Measurements from ENCODE around the gene MAP1LC3A. TPM values are rescaled to one million over a fixed set of nuclear protein-coding genes. Genes with fewer than 3 reads are reported as not detected.

Gene MAP1LC3A
- total and polyA plus RNA-seq, 2 donors = 6.8 to 37.5 TPM

DNA sequence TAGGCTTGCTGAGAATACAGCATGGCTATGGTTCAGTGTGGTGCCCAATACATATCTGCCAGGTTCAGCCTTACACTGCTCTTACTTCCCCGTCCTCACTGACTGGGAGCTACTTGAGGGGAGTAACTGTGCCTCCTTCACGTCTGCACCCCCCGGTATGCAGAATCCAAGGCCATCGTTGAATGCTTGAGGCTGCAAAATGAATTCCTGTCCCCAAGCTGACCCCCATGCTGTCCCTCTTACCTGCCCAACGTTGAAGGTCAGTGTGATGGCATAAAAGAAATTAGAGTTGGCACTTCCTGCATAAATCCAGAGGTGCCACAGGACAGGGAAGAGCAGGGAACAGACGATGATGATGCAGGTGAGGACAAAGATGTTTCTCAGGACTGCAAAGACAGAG lies 16.3 kb downstream of the MAP1LC3A start:
- Histone ChIP-seq H3K9me3 (ENCODE audit: control insufficient read depth in 2 of 2, insufficient read depth in 1 of 2, low read length in 1 of 2) (no peaks in the 10 kb centered on the region), H3K36me3 (ENCODE audit: control insufficient read depth in 2 of 2, insufficient read depth in 2 of 2, low read length in 1 of 2) (peaks cover 20 to 34% of the 10 kb centered on the region in 2 donors), H3K4me3 (ENCODE audit: low read length in 2 of 2) (no peak overlapping the region), H3K4me1 (ENCODE audit: control insufficient read depth in 2 of 2, insufficient read depth in 2 of 2, low read length in 2 of 2) (peaks cover 0 to under 1% of the 10 kb centered on the region in 2 donors), H3K27me3 (ENCODE audit: control insufficient read depth in 2 of 2, insufficient read depth in 1 of 2, low read length in 1 of 2) (no peaks in the 10 kb centered on the region), H3K27ac (ENCODE audit: low read depth in 1 of 2, low read length in 1 of 2) (no peak overlapping the region)
- DNase-seq (ENCODE audit: low read depth in 6 of 9, low spot score in 9 of 9) = no peak
- WGBS = 97% methylated on average over 6 of the region's 6 CpGs

DNA sequence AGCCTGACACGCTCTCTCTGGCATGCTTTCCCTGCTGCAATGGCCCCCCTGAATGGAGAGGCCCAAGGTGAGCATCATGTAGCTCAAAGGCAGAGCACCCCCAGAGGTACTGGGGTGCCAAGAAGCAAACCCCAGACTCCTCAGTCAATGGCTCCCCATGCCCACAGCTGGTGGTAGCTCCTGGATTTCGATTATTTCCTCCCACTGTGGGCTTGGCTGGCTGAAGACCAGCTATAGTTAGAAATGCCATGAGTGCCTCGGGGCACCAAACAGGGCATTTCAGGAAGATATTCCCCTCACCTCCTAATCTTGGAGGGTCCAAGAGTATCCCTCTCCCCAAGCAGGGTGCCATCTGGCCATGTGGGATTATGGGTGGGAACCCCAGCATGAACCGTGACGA lies 16.8 kb downstream of the MAP1LC3A start:
- no peak overlapping the region for H3K4me3 ChIP-seq (ENCODE audit: low read length in 2 of 2)
- H3K27ac ChIP-seq (ENCODE audit: low read depth in 1 of 2, low read length in 1 of 2) = no peak overlapping the region
- H3K27me3 ChIP-seq (ENCODE audit: control insufficient read depth in 2 of 2, insufficient read depth in 1 of 2, low read length in 1 of 2) = no peaks in the 10 kb centered on the region
- 100% methylated on average over 5 of the region's 5 CpGs for WGBS
- peaks cover 20 to 37% of the 10 kb centered on the region in 2 donors for H3K36me3 ChIP-seq (ENCODE audit: control insufficient read depth in 2 of 2, insufficient read depth in 2 of 2, low read length in 1 of 2)
- H3K9me3 ChIP-seq (ENCODE audit: control insufficient read depth in 2 of 2, insufficient read depth in 1 of 2, low read length in 1 of 2) = no peaks in the 10 kb centered on the region
- H3K4me1 ChIP-seq (ENCODE audit: control insufficient read depth in 2 of 2, insufficient read depth in 2 of 2, low read length in 2 of 2) = peaks cover 0 to 4% of the 10 kb centered on the region in 2 donors
- DNase-seq (ENCODE audit: low read depth in 6 of 9, low spot score in 9 of 9) = no peak

DNA sequence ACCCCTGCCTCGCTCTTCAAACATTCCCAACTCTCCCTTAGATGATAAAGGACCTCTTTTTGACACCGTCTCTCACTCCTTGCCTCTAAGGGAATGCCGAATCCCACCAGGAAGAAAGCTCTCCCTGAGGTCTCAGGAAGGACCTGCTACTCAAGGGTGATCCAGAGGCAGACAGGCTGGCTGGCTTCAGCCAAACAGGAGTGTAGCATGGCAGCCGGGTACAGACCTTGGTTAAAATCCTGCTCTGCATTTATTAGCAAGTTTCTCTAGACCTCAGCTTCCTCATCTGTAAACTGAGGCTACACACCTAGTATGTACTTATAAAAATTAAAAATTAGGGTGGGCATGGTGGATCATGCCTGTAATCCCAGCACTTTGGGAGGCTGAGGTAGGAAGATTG lies 17.2 kb downstream of the MAP1LC3A start:
- no peaks in the 10 kb centered on the region for H3K9me3 ChIP-seq (ENCODE audit: control insufficient read depth in 2 of 2, insufficient read depth in 1 of 2, low read length in 1 of 2)
- H3K27ac ChIP-seq (ENCODE audit: low read depth in 1 of 2, low read length in 1 of 2) = no peak overlapping the region
- no peaks in the 10 kb centered on the region for H3K27me3 ChIP-seq (ENCODE audit: control insufficient read depth in 2 of 2, insufficient read depth in 1 of 2, low read length in 1 of 2)
- WGBS = 98% methylated on average over 4 of the region's 4 CpGs
- H3K4me3 ChIP-seq (ENCODE audit: low read length in 2 of 2) = no peak overlapping the region
- peaks cover 0 to 9% of the 10 kb centered on the region in 2 donors for H3K4me1 ChIP-seq (ENCODE audit: control insufficient read depth in 2 of 2, insufficient read depth in 2 of 2, low read length in 2 of 2)
- peaks cover 20 to 40% of the 10 kb centered on the region in 2 donors for H3K36me3 ChIP-seq (ENCODE audit: control insufficient read depth in 2 of 2, insufficient read depth in 2 of 2, low read length in 1 of 2)
- DNase-seq (ENCODE audit: low read depth in 6 of 9, low spot score in 9 of 9) = no peak

DNA sequence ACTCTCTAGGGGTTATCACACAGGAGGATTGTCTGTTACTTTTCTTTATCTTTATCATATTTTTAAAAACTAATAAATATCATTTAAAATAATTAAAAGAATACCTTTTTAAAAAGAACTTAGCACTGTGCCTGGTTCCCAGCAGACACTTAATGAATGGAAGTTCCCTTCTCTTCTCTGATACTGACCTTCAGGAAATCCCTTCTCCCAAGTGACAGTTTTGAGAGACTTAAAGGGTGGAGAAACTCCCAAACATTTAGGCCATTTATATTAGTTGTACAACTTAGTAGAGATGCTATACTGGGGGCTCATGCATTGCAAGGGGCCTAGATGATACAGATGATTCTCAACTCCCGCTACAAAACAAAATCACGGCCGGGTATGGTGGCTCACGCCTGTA lies 18.5 kb downstream of the MAP1LC3A start:
- peaks cover 14 to 37% of the 10 kb centered on the region in 2 donors for H3K36me3 ChIP-seq (ENCODE audit: control insufficient read depth in 2 of 2, insufficient read depth in 2 of 2, low read length in 1 of 2)
- no peaks in the 10 kb centered on the region for H3K9me3 ChIP-seq (ENCODE audit: control insufficient read depth in 2 of 2, insufficient read depth in 1 of 2, low read length in 1 of 2)
- DNase-seq (ENCODE audit: low read depth in 6 of 9, low spot score in 9 of 9) = no peak
- no peak overlapping the region for H3K4me3 ChIP-seq (ENCODE audit: low read length in 2 of 2)
- no peaks in the 10 kb centered on the region for H3K27me3 ChIP-seq (ENCODE audit: control insufficient read depth in 2 of 2, insufficient read depth in 1 of 2, low read length in 1 of 2)
- 100% methylated on average over 4 of the region's 4 CpGs for WGBS
- no peak overlapping the region for H3K27ac ChIP-seq (ENCODE audit: low read depth in 1 of 2, low read length in 1 of 2)
- peaks cover 0 to 9% of the 10 kb centered on the region in 2 donors for H3K4me1 ChIP-seq (ENCODE audit: control insufficient read depth in 2 of 2, insufficient read depth in 2 of 2, low read length in 2 of 2)

DNA sequence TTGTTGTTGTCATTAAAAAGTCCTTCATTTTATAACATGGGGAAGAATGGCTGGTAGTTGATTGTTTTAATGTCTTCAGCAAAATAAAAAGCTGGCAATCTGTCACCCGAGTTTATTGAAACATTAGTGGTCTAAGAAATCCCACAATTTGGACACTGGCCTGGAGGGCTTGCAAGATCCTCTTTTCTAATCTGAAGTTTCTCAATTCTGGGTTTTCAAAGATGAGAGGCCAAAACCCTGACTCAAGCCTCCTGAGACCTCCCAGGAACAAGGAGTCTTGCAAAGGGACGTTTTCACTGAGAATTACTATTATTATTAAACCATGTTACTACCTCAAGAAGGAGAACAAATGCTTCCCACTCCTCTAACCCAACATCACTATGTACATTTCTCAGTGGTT lies 19.5 kb downstream of the MAP1LC3A start:
- no peak for DNase-seq (ENCODE audit: low read depth in 6 of 9, low spot score in 9 of 9)
- H3K27me3 ChIP-seq (ENCODE audit: control insufficient read depth in 2 of 2, insufficient read depth in 1 of 2, low read length in 1 of 2) = no peaks in the 10 kb centered on the region
- no peak overlapping the region for H3K27ac ChIP-seq (ENCODE audit: low read depth in 1 of 2, low read length in 1 of 2)
- WGBS = 95% methylated on average over 2 of the region's 2 CpGs
- H3K4me1 ChIP-seq (ENCODE audit: control insufficient read depth in 2 of 2, insufficient read depth in 2 of 2, low read length in 2 of 2) = peaks cover 0 to 9% of the 10 kb centered on the region in 2 donors
- H3K4me3 ChIP-seq (ENCODE audit: low read length in 2 of 2) = no peak overlapping the region
- no peaks in the 10 kb centered on the region for H3K9me3 ChIP-seq (ENCODE audit: control insufficient read depth in 2 of 2, insufficient read depth in 1 of 2, low read length in 1 of 2)
- peaks cover 19 to 34% of the 10 kb centered on the region in 2 donors for H3K36me3 ChIP-seq (ENCODE audit: control insufficient read depth in 2 of 2, insufficient read depth in 2 of 2, low read length in 1 of 2)

DNA sequence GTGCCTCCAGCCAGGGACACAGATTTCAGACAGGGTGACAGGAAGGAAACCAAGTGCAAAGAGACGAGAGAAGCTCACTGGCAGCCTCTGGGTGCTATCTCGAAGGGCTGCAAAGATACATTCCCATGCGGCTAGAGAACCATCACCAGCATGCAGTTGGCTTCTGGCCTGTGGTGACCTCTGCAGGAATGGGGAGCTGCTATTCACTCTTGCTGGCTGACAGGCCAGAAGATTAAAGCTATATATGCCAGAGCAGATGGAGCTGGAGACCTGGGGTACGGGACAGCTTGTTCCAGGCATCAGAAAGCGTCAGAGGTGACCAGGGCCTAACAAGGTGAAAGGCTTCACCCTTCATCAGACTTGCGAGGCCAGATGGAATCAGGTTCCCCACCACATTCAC lies 20.0 kb downstream of the MAP1LC3A start:
- Histone ChIP-seq H3K4me1 (ENCODE audit: control insufficient read depth in 2 of 2, insufficient read depth in 2 of 2, low read length in 2 of 2) (peaks cover 0 to 9% of the 10 kb centered on the region in 2 donors), H3K9me3 (ENCODE audit: control insufficient read depth in 2 of 2, insufficient read depth in 1 of 2, low read length in 1 of 2) (no peaks in the 10 kb centered on the region), H3K4me3 (ENCODE audit: low read length in 2 of 2) (no peak overlapping the region), H3K27me3 (ENCODE audit: control insufficient read depth in 2 of 2, insufficient read depth in 1 of 2, low read length in 1 of 2) (no peaks in the 10 kb centered on the region), H3K36me3 (ENCODE audit: control insufficient read depth in 2 of 2, insufficient read depth in 2 of 2, low read length in 1 of 2) (peaks cover 21 to 35% of the 10 kb centered on the region in 2 donors), H3K27ac (ENCODE audit: low read depth in 1 of 2, low read length in 1 of 2) (no peak overlapping the region)
- whole genome bisulfite sequencing = 97% methylated on average over 6 of the region's 6 CpGs
- DNase-seq (ENCODE audit: low read depth in 6 of 9, low spot score in 9 of 9) = no peak

DNA sequence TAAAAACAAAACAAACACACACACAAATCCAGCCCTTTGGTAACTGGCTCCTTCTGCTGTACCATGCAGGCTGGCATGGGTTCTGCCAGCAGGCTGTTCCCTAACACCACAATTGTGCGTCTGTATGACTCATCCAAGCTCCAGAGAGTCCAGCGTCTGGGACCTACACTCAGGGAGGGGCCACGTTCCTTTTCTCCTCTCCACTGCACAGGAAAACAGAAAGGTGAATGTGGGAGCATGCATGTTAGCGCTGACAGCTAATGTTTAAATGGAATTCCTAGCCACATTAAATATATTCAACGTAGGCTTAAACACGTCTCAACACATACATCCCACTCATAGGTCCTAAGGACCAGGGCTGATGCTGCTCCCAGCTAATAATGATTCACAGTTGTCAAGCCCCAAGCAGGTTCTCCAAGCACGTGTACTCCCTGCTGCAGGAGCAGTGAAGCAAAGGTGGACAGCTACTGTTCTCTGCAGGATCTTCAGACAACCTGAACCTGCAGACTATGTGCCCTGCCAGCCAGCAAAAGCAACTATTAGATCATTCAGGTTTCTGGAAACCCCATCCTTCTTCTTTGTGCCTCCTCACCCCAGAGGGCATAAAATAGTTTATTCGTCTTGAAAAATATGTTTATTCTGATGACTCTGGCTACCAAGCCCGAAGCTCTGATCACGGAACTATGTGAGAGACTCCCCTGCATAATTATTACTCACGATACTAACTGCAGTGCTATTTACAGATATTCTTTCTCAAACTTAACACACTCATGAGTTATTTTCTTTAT lies 20.9 kb downstream of the MAP1LC3A start:
- no peak for DNase-seq (ENCODE audit: low read depth in 6 of 9, low spot score in 9 of 9)
- Histone ChIP-seq H3K4me3 (ENCODE audit: low read length in 2 of 2) (no peak overlapping the region), H3K4me1 (ENCODE audit: control insufficient read depth in 2 of 2, insufficient read depth in 2 of 2, low read length in 2 of 2) (peaks cover 0 to 9% of the 10 kb centered on the region in 2 donors)

DNA sequence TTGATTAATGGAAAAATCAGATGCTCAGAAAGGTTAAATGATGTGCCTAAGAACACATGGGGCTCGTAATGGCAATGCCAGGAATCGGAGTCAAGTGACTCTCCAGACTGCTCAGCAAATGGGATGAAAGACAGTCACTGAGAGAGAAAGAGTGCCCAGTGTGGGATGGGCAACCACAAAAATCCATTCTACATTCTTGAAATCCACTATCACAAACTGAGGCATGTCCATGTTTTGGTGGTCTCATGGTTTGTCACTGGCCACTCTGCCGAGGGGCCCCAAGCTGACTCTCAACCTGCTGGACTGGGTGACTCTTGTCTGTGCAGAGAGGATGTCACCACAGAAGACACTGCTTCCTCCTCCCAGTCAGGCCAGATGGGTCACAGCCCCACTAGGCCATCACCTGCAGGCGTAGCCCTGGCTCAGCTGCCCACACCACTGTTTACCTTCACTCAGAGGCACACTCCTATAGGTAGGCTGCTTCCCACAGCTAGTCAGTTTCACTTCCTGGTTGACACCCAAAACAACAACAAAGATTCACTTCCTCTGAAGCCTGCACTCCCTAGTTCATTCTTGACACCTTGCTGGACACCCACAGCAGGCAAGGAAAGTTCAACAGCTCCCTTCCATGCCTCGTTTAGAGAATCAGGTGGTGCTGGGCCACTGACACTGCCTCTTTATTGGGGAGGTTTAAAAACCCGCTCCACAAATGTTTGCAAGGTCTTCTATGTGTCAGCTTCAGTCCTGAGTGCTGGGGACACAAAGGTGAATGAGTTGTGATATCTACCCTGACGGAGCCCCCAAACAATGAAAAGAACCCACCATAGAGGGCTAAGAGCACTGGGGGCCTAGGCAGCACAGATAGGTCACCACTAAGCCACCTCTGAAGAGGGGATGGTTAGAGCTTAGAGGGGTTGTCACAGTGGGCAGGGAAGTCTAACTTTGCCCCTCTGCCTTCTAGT lies 21.7 kb downstream of the MAP1LC3A start:
- no peaks in the 10 kb centered on the region for H3K9me3 ChIP-seq (ENCODE audit: control insufficient read depth in 2 of 2, insufficient read depth in 1 of 2, low read length in 1 of 2)
- DNase-seq (ENCODE audit: low read depth in 6 of 9, low spot score in 9 of 9) = peak in 1 of 9 donors; percentile 41
- H3K4me1 ChIP-seq (ENCODE audit: control insufficient read depth in 2 of 2, insufficient read depth in 2 of 2, low read length in 2 of 2) = peaks cover 0 to 9% of the 10 kb centered on the region in 2 donors
- 94% methylated on average over 7 of the region's 7 CpGs for WGBS
- H3K4me3 ChIP-seq (ENCODE audit: low read length in 2 of 2) = no peak overlapping the region
- H3K27me3 ChIP-seq (ENCODE audit: control insufficient read depth in 2 of 2, insufficient read depth in 1 of 2, low read length in 1 of 2) = no peaks in the 10 kb centered on the region
- peak overlapping the region in 1 of 2 donors; percentile 42 for H3K27ac ChIP-seq (ENCODE audit: low read depth in 1 of 2, low read length in 1 of 2)
- peaks cover 21 to 31% of the 10 kb centered on the region in 2 donors for H3K36me3 ChIP-seq (ENCODE audit: control insufficient read depth in 2 of 2, insufficient read depth in 2 of 2, low read length in 1 of 2)

More for the DNA sequence above, 20.9 kb downstream of the MAP1LC3A start:
- H3K27me3 ChIP-seq (ENCODE audit: control insufficient read depth in 2 of 2, insufficient read depth in 1 of 2, low read length in 1 of 2) = no peaks in the 10 kb centered on the region
- peaks cover 23 to 31% of the 10 kb centered on the region in 2 donors for H3K36me3 ChIP-seq (ENCODE audit: control insufficient read depth in 2 of 2, insufficient read depth in 2 of 2, low read length in 1 of 2)
- no peaks in the 10 kb centered on the region for H3K9me3 ChIP-seq (ENCODE audit: control insufficient read depth in 2 of 2, insufficient read depth in 1 of 2, low read length in 1 of 2)
- 95% methylated on average over 11 of the region's 11 CpGs for WGBS
- H3K27ac ChIP-seq (ENCODE audit: low read depth in 1 of 2, low read length in 1 of 2) = peak overlapping the region in 1 of 2 donors; percentile 8
